HG03196 (cell line): Measurements from ENCODE around the gene GCA.
A peak's percentile ranks its signal among the peaks of the same experiment; 100 is the strongest.

Experiments used
- ATAC-seq: cut with Tn5 transposase; IDR thresholded peaks from one replicate; pipeline ENCODE4 v1.9.1; 2021; ENCODE audit not compliant: unreplicated experiment

Gene GCA

GRCh38 chr2:162327806-162328205 lies 16.1 kb upstream of the GCA start:
- no peak for ATAC-seq

- peak; percentile 88 for ATAC-seq
These were observed 15.3 kb upstream of the GCA start for GRCh38 chr2:162328424-162329157.

GRCh38 chr2:162330881-162331280 lies 13.1 kb upstream of the GCA start:
- ATAC-seq = no peak

- peak; percentile 59 for ATAC-seq
These were observed 10.0 kb upstream of the GCA start for GRCh38 chr2:162333968-162334367.

GRCh38 chr2:162337868-162338267 lies 6.1 kb upstream of the GCA start:
- no peak for ATAC-seq

- no peak for ATAC-seq
These were observed 3.1 kb upstream of the GCA start for GRCh38 chr2:162340822-162341221.

- ATAC-seq = no peak
These were observed 1.6 kb upstream of the GCA start for GRCh38 chr2:162342321-162342720.

- ATAC-seq = no peak
These were observed 1.1 kb upstream of the GCA start for GRCh38 chr2:162342841-162343240.

GRCh38 chr2:162343492-162343823 lies 474 bp upstream of the GCA start:
- no peak for ATAC-seq

- ATAC-seq = no peak
These were observed 652 bp downstream of the GCA start for GRCh38 chr2:162344617-162344950.

GRCh38 chr2:162365392-162365791 lies 21.5 kb downstream of the GCA start:
- ATAC-seq = no peak

- no peak for ATAC-seq
These were observed 24.6 kb downstream of the GCA start for GRCh38 chr2:162368494-162368893.

- ATAC-seq = no peak
These were observed 25.6 kb downstream of the GCA start for GRCh38 chr2:162369551-162369950.

GRCh38 chr2:162370931-162371330 lies 27.0 kb downstream of the GCA start:
- ATAC-seq = no peak

GRCh38 chr2:162372818-162373217 lies 28.9 kb downstream of the GCA start:
- ATAC-seq = no peak

- ATAC-seq = no peak
These were observed 36.0 kb downstream of the GCA start for GRCh38 chr2:162379719-162380580.

GRCh38 chr2:162381851-162382250 lies 37.9 kb downstream of the GCA start:
- ATAC-seq = no peak

GRCh38 chr2:162382278-162382677 lies 38.3 kb downstream of the GCA start:
- no peak for ATAC-seq

GRCh38 chr2:162385536-162385935 lies 41.6 kb downstream of the GCA start:
- no peak for ATAC-seq

GRCh38 chr2:162390801-162391200 lies 46.9 kb downstream of the GCA start:
- ATAC-seq = no peak

- no peak for ATAC-seq
These were observed 56.4 kb downstream of the GCA start for GRCh38 chr2:162400336-162400735.

- ATAC-seq = no peak
These were observed 57.9 kb downstream of the GCA start for GRCh38 chr2:162401871-162402270.

GRCh38 chr2:162403884-162404283 lies 60.0 kb downstream of the GCA start:
- ATAC-seq = no peak
